ENCODE data around the gene FRMD7. TPM values are rescaled to one million over a fixed set of nuclear protein-coding genes. Genes with fewer than 3 reads are reported as not detected.

FRMD7 gene
- total RNA-seq, 4 donors from 2014 or later: not detected

DNA sequence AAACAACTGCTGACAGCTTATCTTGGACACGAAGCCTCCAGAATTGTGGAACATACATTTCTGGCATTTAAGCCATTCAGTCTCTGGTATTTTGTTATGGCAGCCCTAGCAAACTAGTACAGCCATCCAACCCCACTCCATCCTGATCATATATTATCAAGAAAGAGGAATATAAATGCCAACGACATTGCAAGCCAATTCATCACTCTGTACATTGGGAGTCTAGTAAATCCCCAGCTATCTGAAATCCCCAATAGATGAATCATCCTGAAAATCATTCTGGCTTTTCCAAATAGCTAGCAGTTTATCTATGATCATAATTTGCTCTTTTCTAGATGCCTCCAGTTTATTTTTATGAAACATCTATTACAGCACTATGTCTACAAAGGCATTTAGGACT lies 41.1 kb downstream of the FRMD7 start:
- no peak overlapping the region for H3K27ac ChIP-seq
- TF ChIP-seq POLR2A (IDR thresholded peaks at IDR 0.05): no peak
- TF ChIP-seq POLR2AphosphoS5 (IDR thresholded peaks at IDR 0.05): no peak
- no peaks in the 10 kb centered on the region for H3K4me1 ChIP-seq
- ATAC-seq: no peak
- H3K9me3 ChIP-seq: no peaks in the 10 kb centered on the region
- WGBS, 2 donors (ENCODE audit: low coverage in 1 of 2): 39 to 50% methylated on average over 2 of the region's 2 CpGs
- H3K36me3 ChIP-seq: no peaks in the 10 kb centered on the region
- H3K4me3 ChIP-seq: no peak overlapping the region
- no peaks in the 10 kb centered on the region for H3K27me3 ChIP-seq

DNA sequence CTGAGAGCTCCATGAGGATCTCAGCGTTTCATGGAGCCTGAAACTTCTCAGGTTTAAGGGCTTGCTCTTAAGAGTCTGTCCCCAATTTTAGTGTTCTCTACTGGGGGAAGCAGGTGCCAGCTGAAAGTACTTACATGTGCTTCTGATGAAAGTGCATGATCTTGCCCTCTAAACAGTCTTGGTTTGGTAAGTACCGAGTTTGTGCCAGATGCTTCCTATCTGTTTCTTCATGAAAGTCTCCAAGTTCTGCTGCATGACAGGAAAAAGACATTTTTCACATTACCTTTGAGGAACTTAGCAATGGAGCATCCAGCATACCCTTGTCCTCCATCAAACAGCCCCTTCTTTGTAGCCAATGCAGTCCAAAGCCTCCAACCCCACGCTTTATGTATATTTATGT lies 42.0 kb downstream of the FRMD7 start:
- no peak for ATAC-seq
- 22 to 47% methylated on average over 2 to 3 of the region's 3 CpGs for WGBS, 2 donors (ENCODE audit: low coverage in 1 of 2)
- Histone ChIP-seq H3K4me1 (no peaks in the 10 kb centered on the region), H3K4me3 (no peak overlapping the region), H3K27ac (no peak overlapping the region), H3K27me3 (no peaks in the 10 kb centered on the region), H3K9me3 (no peaks in the 10 kb centered on the region), H3K36me3 (no peaks in the 10 kb centered on the region)
- TF ChIP-seq EP300 (IDR thresholded peaks at IDR 0.05) (no peak), POLR2AphosphoS5 (IDR thresholded peaks at IDR 0.05) (no peak), POLR2A (IDR thresholded peaks at IDR 0.05) (no peak)
- TF ChIP-seq, protein P1, sequence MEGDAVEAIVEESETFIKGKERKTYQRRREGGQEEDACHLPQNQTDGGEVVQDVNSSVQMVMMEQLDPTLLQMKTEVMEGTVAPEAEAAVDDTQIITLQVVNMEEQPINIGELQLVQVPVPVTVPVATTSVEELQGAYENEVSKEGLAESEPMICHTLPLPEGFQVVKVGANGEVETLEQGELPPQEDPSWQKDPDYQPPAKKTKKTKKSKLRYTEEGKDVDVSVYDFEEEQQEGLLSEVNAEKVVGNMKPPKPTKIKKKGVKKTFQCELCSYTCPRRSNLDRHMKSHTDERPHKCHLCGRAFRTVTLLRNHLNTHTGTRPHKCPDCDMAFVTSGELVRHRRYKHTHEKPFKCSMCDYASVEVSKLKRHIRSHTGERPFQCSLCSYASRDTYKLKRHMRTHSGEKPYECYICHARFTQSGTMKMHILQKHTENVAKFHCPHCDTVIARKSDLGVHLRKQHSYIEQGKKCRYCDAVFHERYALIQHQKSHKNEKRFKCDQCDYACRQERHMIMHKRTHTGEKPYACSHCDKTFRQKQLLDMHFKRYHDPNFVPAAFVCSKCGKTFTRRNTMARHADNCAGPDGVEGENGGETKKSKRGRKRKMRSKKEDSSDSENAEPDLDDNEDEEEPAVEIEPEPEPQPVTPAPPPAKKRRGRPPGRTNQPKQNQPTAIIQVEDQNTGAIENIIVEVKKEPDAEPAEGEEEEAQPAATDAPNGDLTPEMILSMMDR (IDR thresholded peaks at IDR 0.05): no peak

DNA sequence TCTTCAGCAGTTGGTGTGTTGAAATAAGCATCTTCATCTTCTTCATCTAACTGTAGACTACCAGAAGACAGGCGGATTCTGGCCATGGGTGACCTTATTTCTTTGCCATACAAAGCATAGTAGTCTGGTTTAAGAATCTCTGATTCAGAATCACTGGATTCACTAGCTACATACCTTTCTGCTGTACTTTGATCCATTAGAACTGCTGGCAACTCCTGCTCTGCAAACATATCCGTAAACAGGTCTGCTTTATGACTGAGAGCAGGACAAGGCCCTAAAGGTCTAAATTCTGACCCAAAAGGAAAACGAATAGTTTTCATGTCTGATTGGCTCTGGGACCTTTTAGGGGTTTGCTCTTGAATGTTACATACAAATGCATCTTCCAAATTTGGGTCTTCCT lies 49.9 kb downstream of the FRMD7 start:
- no peak overlapping the region for H3K4me3 ChIP-seq

DNA sequence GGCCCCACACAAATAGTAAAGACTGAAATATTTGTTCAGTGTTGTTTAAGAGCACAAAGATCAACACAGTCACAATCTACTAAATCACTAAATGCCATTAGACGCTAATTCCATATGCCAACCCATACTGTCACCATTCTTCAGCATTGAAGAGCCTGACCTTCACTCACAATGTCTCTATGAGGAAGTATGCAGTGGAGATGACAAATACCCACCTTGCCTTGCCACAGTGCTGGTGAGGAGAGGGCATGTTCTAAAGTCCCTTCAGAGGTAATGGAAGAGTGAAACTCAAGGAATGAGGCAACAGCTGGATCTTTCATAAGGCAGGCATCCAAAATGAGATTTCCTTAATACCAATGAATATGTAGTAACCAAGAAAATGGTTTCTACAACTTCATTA lies 50.4 kb downstream of the FRMD7 start:
- Histone ChIP-seq H3K4me1 (no peaks in the 10 kb centered on the region), H3K36me3 (no peaks in the 10 kb centered on the region), H3K4me3 (no peak overlapping the region), H3K9me3 (no peaks in the 10 kb centered on the region), H3K27me3 (no peaks in the 10 kb centered on the region), H3K27ac (no peak overlapping the region)
- 50% methylated on average over 1 of the region's 1 CpG; no CpG with 5 or more reads in 1 of the 2 donors for WGBS, 2 donors (ENCODE audit: low coverage in 1 of 2)
- TF ChIP-seq EP300 (IDR thresholded peaks at IDR 0.05) (no peak), POLR2A (IDR thresholded peaks at IDR 0.05) (no peak), POLR2AphosphoS5 (IDR thresholded peaks at IDR 0.05) (no peak)
- TF ChIP-seq, protein P1 (IDR thresholded peaks at IDR 0.05): no peak
- ATAC-seq: no peak

More for the DNA sequence above, 49.9 kb downstream of the FRMD7 start:
- TF ChIP-seq, protein P1 (IDR thresholded peaks at IDR 0.05): no peak
- TF ChIP-seq EP300 (IDR thresholded peaks at IDR 0.05) (no peak), POLR2A (IDR thresholded peaks at IDR 0.05) (no peak), POLR2AphosphoS5 (IDR thresholded peaks at IDR 0.05) (no peak)
- Histone ChIP-seq H3K36me3 (no peaks in the 10 kb centered on the region), H3K4me1 (no peaks in the 10 kb centered on the region), H3K9me3 (no peaks in the 10 kb centered on the region), H3K27me3 (no peaks in the 10 kb centered on the region), H3K27ac (no peak overlapping the region)
- 82 to 100% methylated on average over 1 to 3 of the region's 3 CpGs for WGBS, 2 donors (ENCODE audit: low coverage in 1 of 2)
- ATAC-seq: no peak

DNA sequence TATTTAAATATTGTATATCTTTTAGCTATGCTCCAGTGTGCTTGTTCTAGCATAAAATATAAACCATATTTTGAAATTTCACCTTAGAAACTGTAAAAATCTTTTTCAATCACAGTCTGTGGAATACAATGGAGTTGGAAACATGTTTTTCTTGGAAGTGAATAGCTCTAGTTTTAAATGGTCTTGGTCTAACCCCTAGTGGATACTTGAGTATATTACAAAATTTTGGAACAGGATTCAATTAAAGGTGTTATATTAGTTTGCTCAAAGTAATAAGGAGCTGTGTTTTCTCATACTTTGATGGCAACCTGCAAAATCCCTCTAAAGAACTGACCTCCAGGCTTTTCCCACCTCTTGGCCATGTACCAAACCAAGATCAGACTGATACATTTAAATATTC lies 56.6 kb downstream of the FRMD7 start:
- no peaks in the 10 kb centered on the region for H3K9me3 ChIP-seq
- H3K36me3 ChIP-seq: no peaks in the 10 kb centered on the region
- TF ChIP-seq, protein P1 (IDR thresholded peaks at IDR 0.05): peak in 3 of 4 experiments; percentile 8 to 33 (median 21)
- TF ChIP-seq POLR2A (IDR thresholded peaks at IDR 0.05): no peak
- no peak for TF ChIP-seq EP300 (IDR thresholded peaks at IDR 0.05)
- no peak overlapping the region for H3K27ac ChIP-seq
- ATAC-seq: no peak
- H3K4me1 ChIP-seq: no peaks in the 10 kb centered on the region
- H3K4me3 ChIP-seq: no peak overlapping the region
- H3K27me3 ChIP-seq: no peaks in the 10 kb centered on the region

Measured in gastroesophageal sphincter (tissue), 4 donors.